T-helper 2 cell treated with Interferon-gamma antibody and Interleukin-4, amounts not matched to agents 5 μg/mL and 100 μg/mL, for 36 hours (primary cell): ENCODE results near the gene NHLRC4.

Experiments used
- DNase-seq: peaks from one replicate; pipeline ENCODE4 v3.0.0; 2021; ENCODE audit warnings: low spot score
- H3K27ac Mint-ChIP-seq: one replicate; pipeline ENCODE4 v1.8.0; 2021; ENCODE audit warnings: mild to moderate bottlenecking, mixed read lengths
- H3K27me3 Mint-ChIP-seq: one replicate; pipeline ENCODE4 v1.8.0; 2021; ENCODE audit warnings: low read depth, mixed read lengths
- H3K36me3 Mint-ChIP-seq: one replicate; pipeline ENCODE4 v1.8.0; 2021; ENCODE audit warnings: low read depth, mixed read lengths
- H3K4me1 Mint-ChIP-seq: one replicate; pipeline ENCODE4 v1.8.0; 2021; ENCODE audit warnings: low read depth, mixed read lengths
- H3K4me3 Mint-ChIP-seq: one replicate; pipeline ENCODE4 v1.8.0; 2022; ENCODE audit warnings: mild to moderate bottlenecking, moderate library complexity, mixed read lengths
- H3K9me3 Mint-ChIP-seq: one replicate; pipeline ENCODE4 v1.8.0; 2021; ENCODE audit warnings: mixed read lengths

NHLRC4 gene

GRCh38 chr16:586645-587590 is 20.1 kb downstream of the NHLRC4 start:
- Mint-ChIP-seq H3K36me3 (peaks cover 2% of the 10 kb centered on the region), H3K4me3 (peak overlapping the region; percentile 92), H3K9me3 (no peaks in the 10 kb centered on the region), H3K27me3 (peaks cover 2% of the 10 kb centered on the region), H3K4me1 (peaks cover 19% of the 10 kb centered on the region), H3K27ac (peak overlapping the region; percentile 88)
- DNase-seq = no peak

DNA sequence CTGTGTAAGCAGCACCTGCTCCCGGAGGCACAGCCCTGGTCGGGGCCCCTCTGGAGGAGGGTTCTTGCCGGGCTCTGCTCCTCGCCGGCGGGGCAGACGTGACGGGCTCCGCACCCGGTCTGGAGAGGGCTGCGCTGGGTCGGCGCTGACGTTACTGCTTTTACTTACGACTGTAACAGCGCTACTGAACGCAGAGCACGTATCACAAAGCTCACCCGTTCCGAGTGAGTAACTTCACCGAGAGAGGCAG is 21.8 kb downstream of the NHLRC4 start:
- H3K4me1 Mint-ChIP-seq = peaks cover 19% of the 10 kb centered on the region
- peak overlapping the region; percentile 92 for H3K4me3 Mint-ChIP-seq
- H3K9me3 Mint-ChIP-seq = no peaks in the 10 kb centered on the region
- DNase-seq = no peak
- H3K36me3 Mint-ChIP-seq = peaks cover 2% of the 10 kb centered on the region
- peak overlapping the region; percentile 100 for H3K27ac Mint-ChIP-seq
- peaks cover 2% of the 10 kb centered on the region for H3K27me3 Mint-ChIP-seq

GRCh38 chr16:588889-589657 is 22.3 kb downstream of the NHLRC4 start:
- H3K9me3 Mint-ChIP-seq = no peaks in the 10 kb centered on the region
- H3K4me1 Mint-ChIP-seq = peaks cover 19% of the 10 kb centered on the region

DNA sequence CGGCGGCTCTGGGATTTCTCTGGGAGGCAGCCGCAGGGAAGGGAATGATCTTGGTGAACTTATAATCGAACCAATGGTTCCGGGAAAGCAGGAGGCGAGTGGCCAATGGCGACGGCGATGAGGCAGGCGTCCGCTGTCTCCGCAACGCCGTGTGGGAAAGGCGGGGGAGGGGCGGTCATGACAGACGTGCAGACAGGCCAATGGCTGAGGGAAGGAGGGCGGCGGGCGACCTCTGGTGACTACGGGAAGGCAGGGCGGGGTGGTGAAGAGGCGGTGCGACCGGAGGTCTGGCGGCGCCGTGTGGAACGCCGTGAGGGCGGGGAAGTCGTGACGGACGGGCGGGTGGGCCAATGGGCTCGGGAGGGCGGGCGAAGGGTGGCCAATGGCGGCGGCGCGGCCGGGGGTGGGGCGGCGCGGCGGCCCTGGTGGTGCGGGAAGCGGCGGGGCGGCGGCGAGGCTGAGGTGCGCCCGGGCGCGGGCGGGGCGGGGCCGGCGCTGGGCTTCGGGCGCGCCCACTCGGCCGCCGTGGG is 22.9 kb downstream of the NHLRC4 start, which contains the start of gene RAB40C:
Gene RAB40C, plus strand, starts transcription at position 409 of the 530 bp plus-strand sequence. CDS start 226 bp downstream, outside the sequence.
- peak; percentile 98 for DNase-seq
- Mint-ChIP-seq H3K27me3 (peaks cover 2% of the 10 kb centered on the region), H3K9me3 (no peaks in the 10 kb centered on the region), H3K4me3 (peak within 1 kb of the TSS; percentile 99), H3K4me1 (peaks cover 20% of the 10 kb centered on the region), H3K36me3 (peaks cover 2% of the 10 kb centered on the region), H3K27ac (peak within 1 kb of the TSS; percentile 100)

More at GRCh38 chr16:588889-589657, 22.3 kb downstream of the NHLRC4 start:
- H3K4me3 Mint-ChIP-seq = peak overlapping the region; percentile 99
- peak; percentile 96 for DNase-seq
- H3K27me3 Mint-ChIP-seq = peaks cover 2% of the 10 kb centered on the region
- peaks cover 2% of the 10 kb centered on the region for H3K36me3 Mint-ChIP-seq
- H3K27ac Mint-ChIP-seq = peak overlapping the region; percentile 100

DNA sequence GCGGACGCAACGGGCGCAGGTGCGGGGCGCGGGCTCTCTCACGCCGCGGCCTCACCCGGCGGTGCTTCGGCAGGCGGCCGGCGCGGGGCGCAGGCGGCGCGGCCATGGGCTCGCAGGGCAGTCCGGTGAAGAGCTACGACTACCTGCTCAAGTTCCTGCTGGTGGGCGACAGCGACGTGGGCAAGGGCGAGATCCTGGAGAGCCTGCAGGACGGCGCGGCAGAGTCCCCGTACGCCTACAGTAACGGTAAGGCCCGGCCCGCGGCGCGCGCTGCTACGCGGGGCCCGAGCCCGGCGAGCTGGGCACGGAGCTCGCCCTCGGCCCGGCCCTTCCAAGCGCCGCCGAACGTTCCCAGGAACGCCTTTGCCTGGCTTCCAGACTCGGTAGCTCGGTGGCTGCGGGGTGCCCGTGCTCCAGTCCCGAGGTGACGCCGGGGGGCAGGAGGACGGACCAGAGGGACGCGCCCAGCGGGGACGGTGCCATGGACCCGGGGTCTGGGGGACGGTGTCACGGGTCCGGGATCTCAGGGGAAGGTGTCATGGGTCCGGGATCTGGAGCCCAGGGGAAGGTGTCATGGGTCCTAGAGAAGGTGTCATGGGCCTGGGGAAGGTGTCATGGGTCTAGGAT is 23.5 kb downstream of the NHLRC4 start:
- Mint-ChIP-seq H3K36me3 (peaks cover 2% of the 10 kb centered on the region), H3K4me1 (peaks cover 20% of the 10 kb centered on the region), H3K4me3 (peak overlapping the region; percentile 87), H3K27ac (peak overlapping the region; percentile 79), H3K9me3 (no peaks in the 10 kb centered on the region), H3K27me3 (peaks cover 2% of the 10 kb centered on the region)
- DNase-seq = no peak

- no peak for DNase-seq
- Mint-ChIP-seq H3K36me3 (peaks cover 2% of the 10 kb centered on the region), H3K27ac (peak overlapping the region; percentile 79), H3K9me3 (no peaks in the 10 kb centered on the region), H3K4me3 (peak overlapping the region; percentile 87), H3K27me3 (peaks cover 2% of the 10 kb centered on the region), H3K4me1 (peaks cover 20% of the 10 kb centered on the region)
Measured at GRCh38 chr16:590815-591200, 24.0 kb downstream of the NHLRC4 start.

DNA sequence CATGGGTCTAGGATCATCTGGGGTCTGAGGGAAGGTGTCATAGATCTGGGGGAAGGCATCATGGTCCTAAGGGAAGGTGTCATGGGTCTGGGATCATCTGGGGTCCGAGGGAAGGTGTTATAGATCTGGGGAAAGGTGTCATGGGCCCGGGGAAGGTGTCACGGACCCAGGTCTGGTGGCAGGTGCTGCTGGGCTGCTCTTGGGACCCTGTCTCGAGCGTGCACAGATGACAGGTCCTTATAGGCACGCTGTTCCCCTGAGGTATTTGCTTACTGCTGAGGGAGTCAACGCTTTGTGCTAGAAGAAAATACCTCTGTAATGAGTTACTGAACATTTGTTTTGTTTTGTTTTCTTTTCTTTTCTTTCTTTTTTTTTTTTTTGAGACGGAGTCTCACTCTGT is 24.4 kb downstream of the NHLRC4 start:
- DNase-seq = no peak
- peaks cover 2% of the 10 kb centered on the region for H3K36me3 Mint-ChIP-seq
- H3K4me3 Mint-ChIP-seq = peak overlapping the region; percentile 87
- H3K27me3 Mint-ChIP-seq = peaks cover 2% of the 10 kb centered on the region
- no peaks in the 10 kb centered on the region for H3K9me3 Mint-ChIP-seq
- peak overlapping the region; percentile 79 for H3K27ac Mint-ChIP-seq
- H3K4me1 Mint-ChIP-seq = peaks cover 20% of the 10 kb centered on the region

DNA sequence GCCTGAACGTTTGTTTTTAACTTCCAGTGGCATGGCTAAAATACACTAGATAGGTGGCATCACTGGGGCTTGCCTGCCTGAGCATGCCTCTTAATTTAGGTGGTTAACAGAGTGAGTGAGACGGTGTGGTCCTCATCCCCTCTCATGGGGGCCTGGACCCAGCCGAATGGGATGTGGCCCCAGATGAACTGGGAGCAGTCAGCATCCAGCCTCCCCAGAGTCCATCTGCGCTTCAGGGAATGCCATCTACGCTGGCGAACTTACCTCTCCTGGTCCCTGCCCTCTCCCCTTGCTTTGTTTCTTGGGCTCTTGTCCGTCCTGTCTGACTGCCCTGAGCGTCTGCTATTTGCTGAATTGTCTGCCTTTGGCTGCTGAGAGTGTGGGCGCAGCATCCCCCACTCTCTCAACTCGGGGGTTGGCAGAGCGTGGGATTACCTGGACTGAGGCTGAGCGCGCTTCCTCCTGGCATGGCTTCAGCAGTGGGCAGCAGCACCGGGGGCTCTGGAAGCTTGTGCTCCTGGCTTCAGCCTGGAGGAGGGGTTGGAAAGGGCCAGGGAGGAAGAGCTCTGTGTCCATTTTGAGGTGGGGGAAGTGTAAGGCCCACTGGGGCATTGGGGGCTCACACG is 25.2 kb downstream of the NHLRC4 start:
- H3K36me3 Mint-ChIP-seq = peaks cover 2% of the 10 kb centered on the region
- no peak for DNase-seq
- H3K27me3 Mint-ChIP-seq = peaks cover 2% of the 10 kb centered on the region
- peaks cover 20% of the 10 kb centered on the region for H3K4me1 Mint-ChIP-seq
- H3K4me3 Mint-ChIP-seq = no peak overlapping the region
- no peak overlapping the region for H3K27ac Mint-ChIP-seq
- no peaks in the 10 kb centered on the region for H3K9me3 Mint-ChIP-seq

DNA sequence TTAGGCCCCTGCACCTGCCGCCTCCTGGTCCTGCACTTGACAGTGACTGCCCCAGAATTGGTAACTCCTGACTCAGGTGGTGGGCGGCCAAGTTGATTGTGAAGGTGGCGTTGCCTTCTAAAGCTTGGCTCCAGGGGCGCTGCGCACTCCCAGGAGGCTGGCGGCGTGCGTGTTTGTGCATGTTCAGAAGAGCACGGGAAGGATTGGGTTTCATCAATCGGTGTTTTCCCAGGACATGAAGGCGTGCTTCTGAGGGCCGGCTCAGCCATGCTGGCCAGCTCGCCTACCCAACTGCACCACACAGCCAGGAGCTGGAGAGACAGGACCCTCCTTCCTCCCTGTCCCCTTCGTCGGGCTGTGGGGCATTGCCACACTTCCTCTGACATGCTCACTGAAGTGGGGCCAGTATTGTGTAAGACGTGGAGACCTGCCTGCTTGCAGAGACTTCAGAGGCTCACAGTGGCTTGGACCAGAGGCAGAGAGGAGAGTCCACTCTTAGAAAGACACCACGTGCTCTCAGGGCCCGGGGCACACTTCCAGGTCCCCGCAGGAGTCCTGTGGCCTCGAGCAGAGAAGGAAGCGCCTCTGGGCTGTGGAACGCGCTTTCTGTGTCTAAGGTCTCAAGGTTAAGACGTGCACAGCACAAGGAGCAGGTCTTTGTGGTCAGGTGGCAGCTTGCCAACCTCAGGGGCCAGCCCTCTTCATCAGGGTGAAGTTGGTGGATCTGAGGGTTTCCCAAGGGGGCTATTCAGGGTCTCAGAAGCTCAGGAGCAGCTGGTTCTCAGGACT is 25.9 kb downstream of the NHLRC4 start:
- Mint-ChIP-seq H3K4me1 (peaks cover 15% of the 10 kb centered on the region), H3K27me3 (peaks cover 2% of the 10 kb centered on the region), H3K36me3 (no peaks in the 10 kb centered on the region), H3K4me3 (no peak overlapping the region), H3K9me3 (no peaks in the 10 kb centered on the region), H3K27ac (no peak overlapping the region)
- no peak for DNase-seq

GRCh38 chr16:593406-593805 is 26.6 kb downstream of the NHLRC4 start:
- peaks cover 11% of the 10 kb centered on the region for H3K4me1 Mint-ChIP-seq
- peaks cover 2% of the 10 kb centered on the region for H3K27me3 Mint-ChIP-seq
- no peak overlapping the region for H3K27ac Mint-ChIP-seq
- no peaks in the 10 kb centered on the region for H3K9me3 Mint-ChIP-seq
- H3K4me3 Mint-ChIP-seq = no peak overlapping the region
- no peak for DNase-seq
- no peaks in the 10 kb centered on the region for H3K36me3 Mint-ChIP-seq

GRCh38 chr16:593807-594206 is 27.0 kb downstream of the NHLRC4 start:
- peaks cover 2% of the 10 kb centered on the region for H3K27me3 Mint-ChIP-seq
- DNase-seq = no peak
- H3K9me3 Mint-ChIP-seq = no peaks in the 10 kb centered on the region
- peaks cover 2% of the 10 kb centered on the region for H3K36me3 Mint-ChIP-seq
- H3K4me1 Mint-ChIP-seq = peaks cover 9% of the 10 kb centered on the region
- no peak overlapping the region for H3K4me3 Mint-ChIP-seq
- H3K27ac Mint-ChIP-seq = no peak overlapping the region

DNA sequence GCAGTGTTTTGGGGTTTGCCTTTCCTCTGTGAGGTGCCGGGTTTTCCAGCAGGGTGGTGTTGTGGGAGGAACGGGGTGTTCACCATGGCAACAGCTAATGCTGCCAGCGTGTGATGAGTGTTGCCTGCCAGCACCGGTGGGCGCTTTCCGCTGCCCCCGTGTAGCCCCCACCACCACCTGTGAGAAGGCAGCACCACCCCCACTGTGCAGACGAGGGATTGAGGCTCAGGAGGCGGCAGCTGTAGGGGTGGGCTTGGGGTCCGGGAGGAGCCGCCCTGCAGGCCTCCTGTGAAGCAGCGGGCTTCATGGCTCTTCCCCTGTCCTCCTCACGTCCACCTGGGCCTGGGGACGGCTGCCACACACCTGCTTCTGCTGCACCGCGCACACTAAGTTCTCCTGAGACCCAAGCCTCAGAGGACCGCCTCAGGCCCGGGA is 28.3 kb downstream of the NHLRC4 start:
- Mint-ChIP-seq H3K27me3 (no peaks in the 10 kb centered on the region), H3K36me3 (peaks cover 4% of the 10 kb centered on the region), H3K4me1 (peaks cover 9% of the 10 kb centered on the region), H3K9me3 (no peaks in the 10 kb centered on the region), H3K27ac (no peak overlapping the region), H3K4me3 (no peak overlapping the region)
- DNase-seq = no peak
